NCI-H748 (cell line): Measurements from ENCODE around the gene MKNK1.

Experiments
- DNase-seq: peaks from one replicate; lab custom pipeline; 2025; ENCODE audit not compliant: unreplicated experiment; lab: John Stamatoyannopoulos, UW

Gene MKNK1

DNA sequence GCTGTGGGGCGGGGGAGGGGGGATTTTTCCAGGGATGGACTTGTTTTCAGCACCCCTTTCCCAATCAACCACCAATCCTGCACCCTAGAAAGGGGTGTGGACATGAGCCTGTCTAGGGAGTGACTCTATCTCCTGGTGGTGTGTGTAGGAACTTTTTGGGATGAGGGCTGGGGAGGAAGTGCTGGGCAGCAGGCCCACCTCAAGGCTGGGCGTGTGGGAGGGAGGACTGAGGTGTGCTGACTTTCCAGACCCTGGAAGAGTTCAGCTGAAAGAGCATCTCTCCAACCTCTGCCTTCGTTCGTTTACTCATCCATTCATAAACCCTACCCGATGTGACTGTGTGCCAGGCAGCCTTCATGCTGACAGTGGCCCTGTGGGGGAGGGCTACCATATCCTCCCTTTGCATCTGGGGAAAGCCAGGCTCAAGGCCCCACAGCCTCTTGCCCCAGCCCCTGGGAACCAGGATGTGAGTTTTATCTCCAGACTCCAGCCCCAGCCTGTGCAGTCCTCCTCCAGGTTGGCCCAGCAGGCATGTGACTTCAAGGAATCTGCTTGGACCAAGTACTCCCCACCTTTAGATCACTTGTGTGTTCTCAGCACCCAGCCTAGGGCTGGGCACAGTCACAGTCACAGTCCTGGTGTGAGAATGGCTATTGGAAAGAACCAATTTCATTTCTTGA, 59.4 kb downstream of the MKNK1 start:
- DNase-seq, result no peak

DNA sequence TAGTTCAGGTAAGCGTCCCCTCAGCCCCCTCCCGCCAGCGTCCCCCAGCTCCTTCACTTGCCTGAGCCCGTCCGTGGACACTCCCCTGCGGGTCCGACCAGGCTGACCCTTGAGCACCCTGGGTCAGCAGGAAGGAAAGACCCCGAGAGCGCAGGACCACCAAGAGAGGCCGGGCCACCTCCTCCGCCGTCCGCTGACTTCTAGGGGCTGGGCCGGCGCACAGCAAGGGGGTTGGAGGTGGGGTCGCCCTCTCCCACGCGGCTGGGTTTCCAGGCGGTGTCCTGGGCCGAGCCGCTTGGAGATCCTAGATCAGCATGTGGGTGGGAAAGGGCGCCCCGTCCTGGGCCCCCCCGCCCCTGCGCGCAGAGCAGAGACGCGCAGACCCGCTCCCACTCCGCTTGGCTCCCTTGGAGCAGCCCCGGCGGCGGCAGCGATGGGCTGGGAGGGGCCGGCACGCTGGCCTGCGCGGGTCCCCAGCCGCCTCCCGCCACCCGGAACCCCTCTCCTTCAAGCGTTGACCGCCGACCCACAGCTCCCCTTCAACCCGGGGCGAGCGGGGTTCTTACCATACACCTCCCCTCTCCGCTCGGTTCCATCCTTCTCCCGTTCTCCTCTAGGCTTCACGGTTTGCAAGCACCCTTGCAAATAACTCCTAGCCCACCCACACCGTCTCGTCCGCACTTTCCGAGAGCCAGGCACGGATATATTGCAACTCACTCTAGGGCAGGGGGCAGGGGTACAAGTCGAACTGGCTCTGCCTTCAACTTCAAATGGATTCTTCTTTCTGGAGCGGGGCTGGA, 60.1 kb downstream of the MKNK1 start:
- no peak for DNase-seq

DNA sequence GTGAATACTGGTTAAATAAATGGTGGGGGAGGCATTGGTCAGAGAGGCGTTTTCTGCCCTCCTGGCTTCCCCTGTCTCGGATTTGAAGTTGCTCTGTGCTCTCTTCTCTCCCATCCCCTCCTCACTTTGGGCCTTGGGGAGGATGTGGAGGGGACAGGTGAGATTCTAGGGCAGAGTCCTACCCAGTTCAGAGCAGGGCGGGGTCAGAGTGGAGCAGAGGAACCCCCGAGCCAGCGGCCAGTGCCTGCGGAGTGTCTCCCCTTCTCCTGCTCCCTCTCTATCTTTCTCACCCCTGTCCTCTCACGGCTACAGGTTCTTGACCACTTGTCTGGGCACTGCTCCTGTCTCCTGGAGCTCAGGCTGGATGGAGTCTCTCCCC, 60.7 kb downstream of the MKNK1 start:
- no peak for DNase-seq

DNA sequence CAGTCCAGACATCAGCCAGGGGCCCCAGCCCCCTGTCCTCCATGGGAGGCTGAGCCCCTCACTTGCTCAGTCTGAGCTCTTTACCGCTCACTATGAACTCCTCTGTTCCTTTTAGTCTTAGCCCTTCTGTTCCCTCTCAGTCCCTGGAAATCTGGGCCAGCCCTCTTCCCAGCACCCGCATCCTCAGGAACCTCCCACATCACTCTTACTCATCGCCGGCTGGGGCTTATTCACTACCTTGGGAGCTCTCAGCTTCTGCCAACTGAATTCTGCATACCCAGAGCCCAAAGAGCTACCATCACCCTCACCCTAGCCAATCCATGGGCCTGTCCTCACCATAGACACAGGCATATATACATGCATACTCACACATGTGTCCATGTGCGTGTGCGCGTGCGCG, 64.1 kb downstream of the MKNK1 start:
- DNase-seq, result no peak

DNA sequence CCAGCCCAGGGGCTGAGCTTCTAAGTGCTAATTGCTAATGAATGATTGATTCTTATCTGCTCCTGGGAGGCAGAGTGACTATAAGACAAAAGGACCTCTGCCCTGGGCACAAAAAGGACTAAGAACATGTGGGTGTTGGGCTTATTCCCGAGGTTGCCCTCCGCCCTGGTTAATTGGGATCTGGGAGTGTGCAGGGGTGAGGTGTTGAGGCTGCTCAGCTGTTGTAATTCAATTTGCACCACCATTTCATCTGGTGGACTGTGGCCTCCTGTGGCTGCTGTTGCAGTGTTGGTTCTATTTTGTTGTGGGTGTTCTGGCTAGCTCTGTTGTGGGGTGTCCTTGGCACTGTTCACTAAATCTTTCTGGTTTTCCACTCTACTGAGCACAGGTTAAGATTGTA, 65.9 kb downstream of the MKNK1 start:
- DNase-seq, result no peak

DNA sequence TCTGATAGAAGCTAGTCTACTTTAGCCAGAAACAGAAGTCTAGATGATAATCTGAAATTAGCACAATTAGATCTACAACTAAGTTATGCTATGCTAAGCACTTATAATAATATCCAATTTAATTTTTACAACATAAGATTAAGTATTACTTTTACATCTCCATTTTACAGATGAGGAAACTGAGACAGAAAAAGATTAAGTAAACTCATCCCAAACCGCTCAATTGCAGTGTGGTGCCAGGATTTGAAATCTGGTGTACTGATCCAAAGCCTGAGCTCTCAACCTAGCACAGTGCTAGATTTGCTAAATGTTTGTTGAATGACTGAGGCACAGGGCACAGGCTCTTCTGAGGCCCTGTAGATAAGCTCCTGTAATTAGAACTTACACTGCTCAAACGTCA, 66.4 kb downstream of the MKNK1 start:
- no peak for DNase-seq

DNA sequence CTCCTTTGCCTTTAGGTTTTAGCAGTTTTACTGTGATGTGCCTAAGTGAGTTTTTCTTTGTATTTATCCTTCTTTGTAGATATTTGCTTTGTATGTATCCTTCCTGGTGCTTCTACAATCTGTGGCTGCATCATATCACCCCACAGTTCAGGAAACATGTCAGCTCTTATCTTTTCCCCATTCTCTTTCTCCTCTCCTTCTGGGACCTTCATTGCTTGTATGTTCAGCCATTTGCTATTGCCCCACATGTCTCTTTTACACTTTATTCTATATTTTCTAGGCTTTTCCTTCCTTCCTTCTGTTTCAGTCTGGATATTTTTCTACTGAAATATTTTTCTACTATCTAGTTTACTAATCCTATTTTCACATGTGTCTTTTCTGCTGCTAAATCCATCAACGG, 67.5 kb downstream of the MKNK1 start:
- no peak for DNase-seq

DNA sequence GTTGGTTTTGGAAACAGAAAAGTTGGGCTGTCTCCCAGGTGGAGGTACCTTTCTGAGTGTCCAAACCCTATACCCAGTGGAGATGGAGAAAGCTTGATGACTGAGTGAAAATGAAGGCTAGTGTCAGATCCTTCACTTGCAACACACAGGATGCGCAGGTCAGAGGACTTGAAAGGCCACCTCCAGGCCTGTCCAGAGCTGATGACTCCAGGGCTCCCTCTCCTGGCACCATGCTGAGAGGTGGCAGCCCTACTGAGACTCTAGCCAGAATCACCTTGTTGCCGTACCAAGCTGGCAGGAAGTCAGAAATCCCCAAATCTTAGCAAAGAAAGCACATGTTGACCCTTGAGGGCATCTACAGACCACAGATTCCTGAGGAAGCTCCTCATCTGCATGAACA, 69.0 kb downstream of the MKNK1 start:
- DNase-seq, result peak; percentile 18

DNA sequence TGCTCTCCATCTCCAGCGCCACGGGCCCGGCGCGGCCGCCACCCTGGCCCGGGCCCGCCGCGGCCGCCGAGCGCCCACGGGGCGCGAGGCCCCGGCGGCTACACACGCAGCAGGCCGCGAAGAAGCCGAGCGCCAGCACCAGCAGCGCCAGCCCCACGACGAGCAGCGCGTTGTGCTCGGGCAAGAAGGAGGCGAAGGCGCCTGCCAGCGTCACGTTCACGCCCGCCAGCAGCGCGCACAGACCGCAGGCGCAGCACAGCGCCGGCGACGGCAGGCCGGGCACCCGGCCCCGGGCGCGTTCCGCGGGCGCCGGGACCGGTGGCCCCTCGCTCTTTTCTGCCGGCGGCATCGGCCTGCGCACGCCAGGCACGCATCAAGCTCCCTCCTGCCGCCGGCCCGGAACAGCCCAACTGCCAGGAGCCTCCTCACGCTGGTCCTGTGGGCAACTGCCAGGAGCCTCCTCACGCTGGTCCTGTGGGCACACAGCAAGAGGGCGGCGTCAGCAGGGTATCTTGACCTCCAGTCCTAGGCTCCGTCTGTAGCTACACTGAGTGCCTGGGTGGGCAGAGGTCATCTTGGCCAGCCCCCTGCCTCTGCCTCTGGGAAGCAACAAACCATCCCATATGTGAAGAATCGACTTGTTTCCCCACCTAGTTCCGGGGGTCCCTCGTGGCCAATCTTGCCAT, 70.7 kb downstream of the MKNK1 start:
- DNase-seq, result peak; percentile 86

DNA sequence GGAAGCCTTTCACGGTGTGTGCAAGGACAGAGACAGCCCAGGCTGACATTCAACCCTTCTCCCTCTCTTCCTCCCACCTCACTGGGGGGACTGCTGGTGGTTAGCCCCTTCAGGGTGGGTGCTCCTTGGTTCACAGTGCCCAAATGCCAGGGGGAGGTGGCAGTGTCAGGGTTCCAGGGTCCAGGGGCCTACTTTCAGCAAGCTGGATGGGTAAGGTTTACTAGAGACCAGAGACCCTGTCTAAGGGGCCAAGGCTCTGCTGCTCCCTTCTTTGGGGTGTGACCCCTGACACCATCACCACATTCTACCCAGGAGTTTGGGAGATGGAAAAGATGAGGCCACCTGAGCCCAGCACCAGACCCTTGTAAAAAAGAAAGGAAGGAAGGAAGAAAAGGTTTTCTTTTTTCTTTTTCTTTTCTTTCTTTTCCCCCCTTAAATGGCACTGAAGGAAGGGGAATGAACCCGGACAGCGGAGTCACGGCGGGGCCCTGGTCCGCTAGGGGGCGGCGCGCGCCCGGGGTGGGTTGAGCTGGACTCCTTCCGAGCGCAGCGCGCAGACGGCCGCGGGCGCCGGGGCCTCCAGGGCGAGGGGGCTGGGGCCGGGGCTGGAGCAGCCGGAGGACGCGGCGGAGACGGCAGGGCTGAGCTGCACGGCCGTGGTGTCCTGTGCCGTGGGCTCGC, 71.4 kb downstream of the MKNK1 start:
- peak; percentile 86 for DNase-seq

DNA sequence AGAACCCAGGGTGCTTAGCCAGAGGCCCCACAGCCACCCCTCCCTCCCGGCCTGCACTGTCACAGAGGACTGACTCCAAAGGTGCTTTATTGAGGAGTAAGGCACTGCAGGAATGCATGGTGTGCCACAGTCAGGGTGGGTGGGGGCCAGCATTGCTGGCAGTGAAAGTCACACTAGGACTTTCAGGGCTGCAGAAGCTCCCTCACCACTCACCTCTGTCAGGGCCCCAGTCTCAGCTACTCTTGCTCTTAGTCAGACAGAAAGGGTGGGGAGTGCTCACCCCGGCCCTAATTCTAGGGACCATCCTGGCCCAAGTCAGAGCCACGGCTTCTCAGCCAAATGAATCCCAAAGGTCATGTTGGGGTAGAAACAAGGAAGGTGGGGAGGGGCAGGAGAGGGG, 72.0 kb downstream of the MKNK1 start:
- no peak for DNase-seq

DNA sequence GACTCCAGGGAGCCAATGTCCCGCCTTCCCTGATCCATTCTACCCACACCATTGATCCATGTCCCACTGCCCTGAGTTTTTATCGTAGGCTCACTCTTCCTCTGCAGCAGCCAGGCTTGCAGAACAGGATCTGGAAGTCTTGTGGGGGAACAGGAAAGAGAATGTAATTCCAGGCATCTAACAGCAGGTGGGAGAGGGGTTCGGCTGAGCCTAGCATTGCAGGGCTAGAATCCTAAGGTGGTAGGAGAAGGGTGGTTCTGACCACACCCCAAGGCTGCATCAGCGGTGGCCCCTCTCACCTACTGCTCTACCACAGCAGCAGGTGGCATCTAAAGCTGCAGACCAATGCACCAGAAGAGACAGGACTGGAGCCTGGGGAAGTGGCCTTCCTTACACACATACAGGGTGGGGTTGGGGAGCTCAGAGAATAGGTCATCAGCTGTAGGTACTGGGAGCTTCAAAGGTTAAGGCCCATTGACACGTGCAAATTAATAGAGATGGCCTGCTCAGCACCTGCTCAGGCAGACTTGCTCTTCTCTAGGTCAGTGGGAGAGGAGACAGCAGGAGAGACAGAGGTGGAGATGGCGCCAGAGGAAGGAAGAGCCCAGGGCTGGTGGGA, 73.2 kb downstream of the MKNK1 start:
- peak; percentile 14 for DNase-seq

DNA sequence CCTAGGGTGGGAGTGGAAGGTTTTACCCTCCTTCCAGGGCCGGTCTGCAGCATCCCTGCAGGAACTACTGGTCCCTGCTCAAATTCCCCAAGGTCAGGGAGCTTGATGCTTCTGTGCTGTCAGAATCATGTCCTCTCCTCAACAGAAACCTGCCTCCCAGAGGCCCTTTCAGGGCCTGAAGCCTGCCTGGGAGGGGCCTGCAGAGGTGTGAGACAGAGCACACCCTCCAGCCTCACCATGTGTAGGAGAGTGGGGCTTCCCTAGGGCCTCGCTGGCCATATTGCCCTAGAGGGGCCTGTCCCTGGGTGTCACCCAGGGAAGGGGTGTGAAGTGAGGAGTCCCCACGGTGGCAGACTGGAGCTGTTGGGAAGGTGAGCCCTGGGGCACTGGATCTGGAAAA, 73.8 kb downstream of the MKNK1 start:
- no peak for DNase-seq

DNA sequence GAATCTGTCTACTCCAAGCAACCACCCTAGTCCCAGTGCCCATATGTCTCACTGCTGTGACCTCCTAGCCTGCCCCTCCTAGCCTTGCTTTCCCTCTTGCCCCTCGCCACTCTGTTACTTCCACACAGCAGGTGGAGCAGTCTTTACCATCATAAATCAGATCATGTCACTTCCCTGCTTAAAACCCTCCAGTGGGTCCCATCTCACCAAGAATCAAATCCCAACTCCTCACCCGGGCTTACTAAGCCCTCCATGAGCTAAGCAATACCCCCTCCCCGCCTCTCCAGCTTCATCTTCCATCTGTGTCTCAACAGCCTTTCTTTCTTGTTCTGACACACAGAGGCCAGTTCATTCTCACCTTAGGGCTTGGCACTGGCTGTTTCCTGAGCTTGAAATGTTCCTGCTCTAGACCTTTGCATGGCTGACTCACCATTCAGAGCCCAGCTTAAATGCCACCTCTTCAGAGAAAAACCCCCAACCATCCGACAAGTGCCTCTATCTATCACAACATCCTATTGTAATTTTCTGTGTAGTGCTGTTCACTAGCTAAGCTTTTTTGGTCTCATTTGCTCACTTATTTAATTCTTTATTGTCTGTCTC, 74.9 kb downstream of the MKNK1 start:
- no peak for DNase-seq

DNA sequence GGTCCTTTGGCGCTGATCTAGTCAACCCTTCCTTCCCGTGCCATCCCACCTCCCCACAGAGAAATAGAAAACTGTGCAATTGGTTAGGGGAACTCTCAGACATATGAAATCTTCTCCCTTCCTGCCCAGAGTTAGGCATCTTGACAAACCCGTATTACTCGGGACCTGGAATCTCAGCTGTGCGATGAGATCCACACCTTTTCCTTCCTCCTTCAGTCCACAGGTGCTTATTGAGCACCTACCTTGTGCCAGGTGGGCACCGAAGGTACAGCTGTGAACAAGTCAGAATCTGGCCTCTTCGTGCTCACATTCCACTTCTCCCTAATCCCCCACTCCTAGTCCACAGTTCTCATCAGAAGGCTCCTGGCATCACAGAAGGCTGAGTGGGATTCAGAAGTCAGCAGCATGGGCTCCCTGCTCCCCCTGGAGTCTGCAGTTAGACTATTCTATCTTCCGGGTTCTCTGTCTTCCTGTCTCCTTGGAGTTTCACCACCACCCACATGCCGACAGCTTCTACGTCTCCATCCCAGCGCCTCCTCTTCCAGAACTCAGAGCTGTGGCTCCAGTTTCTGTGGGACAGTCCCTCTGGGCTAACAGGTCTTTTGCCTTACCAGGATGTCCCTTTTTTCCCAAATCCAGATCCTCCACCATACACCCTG, 75.6 kb downstream of the MKNK1 start:
- DNase-seq, result peak; percentile 20

DNA sequence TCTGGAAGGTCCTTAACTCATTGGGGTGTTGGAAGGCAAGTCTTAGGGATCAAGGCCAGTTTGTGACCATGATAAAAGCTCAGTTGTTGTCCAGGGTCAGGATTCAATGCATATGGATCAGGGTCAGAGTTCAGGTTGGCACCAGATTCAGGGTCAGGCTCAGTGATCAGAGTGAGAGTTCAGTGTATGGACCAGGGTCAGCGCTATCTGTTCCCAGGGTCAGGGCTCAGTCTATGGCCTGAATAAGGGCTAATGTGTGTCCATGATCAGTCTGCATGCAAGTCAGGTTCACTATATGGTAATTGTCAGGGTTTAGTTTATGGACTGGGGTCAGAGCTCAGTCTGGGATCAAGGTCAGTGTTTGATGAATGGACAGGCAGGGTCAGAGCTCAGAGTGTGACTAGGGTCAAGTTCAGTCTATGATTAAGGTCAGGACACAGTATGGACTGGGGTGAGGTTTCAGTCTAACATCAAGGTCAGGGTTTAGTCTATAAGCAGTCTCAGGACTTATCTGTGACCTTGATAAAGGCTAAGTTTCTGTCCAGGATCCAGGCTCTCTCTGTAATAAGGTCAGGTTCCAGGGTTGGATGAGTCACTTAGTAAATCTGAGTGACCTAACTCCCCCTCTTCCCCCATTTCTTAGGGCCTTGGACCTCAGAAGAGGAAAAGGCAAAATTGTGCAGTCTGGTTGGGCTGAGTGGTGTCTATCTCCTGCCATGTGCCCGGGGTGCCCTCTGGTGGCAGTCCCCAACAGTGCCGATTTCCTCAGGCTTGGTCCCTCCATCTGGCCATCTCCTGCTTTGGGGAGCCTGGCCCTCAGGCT, 76.4 kb downstream of the MKNK1 start:
- peak; percentile 71 for DNase-seq

DNA sequence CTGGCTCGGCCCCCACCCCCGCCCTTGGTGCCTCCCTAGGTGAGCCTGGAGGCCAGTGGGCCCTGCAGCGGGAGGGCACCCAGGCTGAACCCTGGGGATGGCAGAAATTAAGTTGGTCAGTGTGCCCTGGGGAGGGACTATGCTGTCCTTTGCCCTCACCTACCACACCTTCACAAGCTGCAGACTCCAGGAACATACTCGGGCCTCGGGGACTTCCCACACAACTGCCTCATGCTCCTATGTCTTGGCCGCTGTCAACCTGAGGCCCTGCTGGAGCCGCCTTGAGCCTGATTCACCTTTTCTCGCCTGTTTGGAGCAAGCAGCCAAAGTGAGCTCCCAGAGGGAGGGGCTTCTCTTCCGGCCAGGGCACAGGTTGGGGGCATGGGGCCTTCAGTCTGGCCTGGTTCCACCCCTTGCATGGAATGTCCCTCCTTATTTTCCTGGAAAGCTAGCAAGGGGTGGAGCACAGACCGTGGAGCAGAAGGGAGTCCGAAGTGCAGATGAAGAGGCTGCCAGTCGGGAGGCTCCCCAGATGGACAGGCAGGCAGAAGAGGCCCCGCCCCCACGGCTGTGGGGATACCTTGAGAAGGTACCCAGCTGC, 77.3 kb downstream of the MKNK1 start:
- no peak for DNase-seq

DNA sequence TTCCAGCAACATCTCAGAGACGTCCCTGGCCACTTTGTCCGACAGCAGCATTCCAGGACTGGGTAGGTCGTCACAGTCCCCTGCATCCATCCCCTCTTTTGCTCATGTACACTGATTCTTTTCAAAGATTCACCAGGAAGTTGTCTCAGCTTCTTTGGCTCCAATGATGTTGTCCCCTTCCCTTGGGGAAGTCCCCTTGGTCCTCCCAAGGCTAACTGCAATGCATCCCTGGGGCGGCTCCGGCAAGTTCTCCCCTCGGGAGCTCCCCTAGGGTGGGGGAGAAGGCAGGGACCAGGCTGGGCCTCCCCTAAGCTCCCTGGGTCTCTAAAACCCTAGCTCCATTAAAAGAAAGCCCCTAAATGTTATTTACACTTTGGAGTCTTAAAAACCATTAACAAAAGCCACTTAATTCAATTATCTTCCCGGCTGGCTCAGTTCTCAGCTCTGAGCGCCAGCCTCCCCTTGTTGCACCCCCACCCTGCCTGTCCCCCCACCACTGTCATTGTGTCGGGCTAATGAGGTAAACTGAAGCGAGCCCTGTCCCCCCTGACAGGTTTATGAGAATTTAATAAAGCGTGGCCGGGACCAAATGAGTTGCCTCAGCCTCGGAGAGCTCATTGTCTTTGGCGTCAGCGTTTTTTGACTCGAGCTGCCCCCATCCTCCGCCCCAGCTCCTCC, 77.9 kb downstream of the MKNK1 start:
- no peak for DNase-seq
